A549 (cell line): ENCODE measurements around the gene F10. TPM values are rescaled to one million over a fixed set of nuclear protein-coding genes. Genes with fewer than 3 reads are reported as not detected.

Experiments used
- ATAC-seq, 2 experiments: fragments of 200-7000 bp in 1 of 2; fragments of >200 bp in 1 of 2; cut with Nextera tagmentation in 1 of 2; cut with Tn5 transposase in 1 of 2; 3 replicates each; pipeline versions ENCODE4 v1.8.0 to v1.9.1; 2018 to 2020; ENCODE audit warnings: mild to moderate bottlenecking in 1 of 2, moderate library complexity in 1 of 2
- CTCF ChIA-PET: fragments of 300-600 bp; sonication (Branson Sonifier 250); formaldehyde crosslinking; extraction: SDS; loops from one replicate; lab custom pipeline; 2021; ENCODE audit warnings: antibody characterized with exemption, inconsistent platforms; lab: Yijun Ruan, JAX
- POLR2A ChIA-PET: fragments of 350-600 bp; formaldehyde crosslinking; extraction: SDS; loops from one replicate; lab custom pipeline; 2021; ENCODE audit warnings: antibody characterized with exemption, inconsistent platforms; lab: Yijun Ruan, JAX
- DNase-seq, 2 experiments: peaks; one replicate each; pipeline versions ENCODE4 v3.0.0 to v3.0.0-alpha.2; 2011 to 2016; ENCODE audit warnings: low read depth in 1 of 2, low spot score in 1 of 2
- FAIRE-seq: peaks from 2 replicates; lab custom pipeline; 2011; peaks lifted over from hg19 to GRCh38; lab: Jason Lieb, UNC
- H3K27ac ChIP-seq, 2 experiments: fragments of >200 bp; sonication (Bioruptor Twin); formaldehyde crosslinking; 3 replicates each; pipeline ENCODE4 v1.5.1; 2016 to 2017
- H3K4me1 ChIP-seq: fragments of >200 bp; sonication (Bioruptor Twin); formaldehyde crosslinking; 3 replicates; pipeline ENCODE4 v1.6.1; 2016
- H3K4me2 ChIP-seq: fragments of >200 bp; sonication (Bioruptor Twin); formaldehyde crosslinking; 3 replicates; pipeline ENCODE4 v1.6.1; 2016
- H3K4me3 ChIP-seq: fragments of >200 bp; sonication (Bioruptor Twin); formaldehyde crosslinking; 3 replicates; pipeline ENCODE4 v1.5.1; 2016
- H3K9me3 ChIP-seq: fragments of >200 bp; sonication (Bioruptor Twin); formaldehyde crosslinking; 3 replicates; pipeline ENCODE4 v1.6.1; 2016
- BCL3 ChIP-seq: fragments of >200 bp; sonication (Bioruptor Twin); formaldehyde crosslinking; IDR thresholded peaks from 3 replicates; pipeline ENCODE4 v1.6.1; 2016
- CBX8 ChIP-seq: fragments of 200-600 bp; sonication (generic); IDR thresholded peaks from 2 replicates; pipeline ENCODE4 v1.6.1; 2016
- E2F6 ChIP-seq: IDR thresholded peaks from 2 replicates; pipeline ENCODE4 v1.6.1; 2012; ENCODE audit warnings: low read depth, borderline replicate concordance
- EP300 ChIP-seq, 2 experiments: fragments of >200 bp; sonication (Bioruptor Twin); formaldehyde crosslinking; IDR thresholded peaks; 2 replicates in 1 of 2; 3 replicates in 1 of 2; pipeline ENCODE4 v1.6.1; 2016 to 2017
- HDAC2 ChIP-seq: fragments of 200-600 bp; sonication (generic); IDR thresholded peaks from 2 replicates; pipeline ENCODE4 v1.6.1; 2016
- HEYL ChIP-seq: fragments of 250-450 bp; sonication (Bioruptor Pico); IDR thresholded peaks from 2 replicates; pipeline ENCODE4 v1.8.0; 2021; ENCODE audit warnings: mild to moderate bottlenecking, moderate library complexity
- HMGXB4 ChIP-seq: fragments of 250-450 bp; sonication (Bioruptor Pico); IDR thresholded peaks from 2 replicates; pipeline ENCODE4 v1.5.0; 2021; ENCODE audit warnings: mild to moderate bottlenecking, moderate library complexity, borderline replicate concordance
- HOXB5 ChIP-seq: fragments of 250-450 bp; sonication (Bioruptor Pico); IDR thresholded peaks from 2 replicates; pipeline ENCODE4 v1.5.0; 2020; ENCODE audit warnings: mild to moderate bottlenecking, moderate library complexity
- JUN ChIP-seq, 2 experiments: fragments of >200 bp; sonication (Bioruptor Twin); formaldehyde crosslinking; IDR thresholded peaks; 2 replicates in 1 of 2; 3 replicates in 1 of 2; pipeline ENCODE4 v1.6.1; 2016 to 2017
- JUNB ChIP-seq: fragments of >200 bp; sonication (Bioruptor Twin); formaldehyde crosslinking; IDR thresholded peaks from 2 replicates; pipeline ENCODE4 v1.6.1; 2016
- MAX ChIP-seq: IDR thresholded peaks from 2 replicates; pipeline ENCODE4 v1.6.1; 2012
- MAZ ChIP-seq: fragments of 150-350 bp; IDR thresholded peaks from 2 replicates; pipeline ENCODE4 v1.6.1; 2014; ENCODE audit warnings: antibody characterized with exemption, low read depth, low read length, borderline replicate concordance
- MYC ChIP-seq: IDR thresholded peaks from 2 replicates; pipeline ENCODE4 v1.6.1; 2012; ENCODE audit warnings: mild to moderate bottlenecking, inconsistent platforms, low read length, improper control_type of control experiment, borderline replicate concordance
- POLR2AphosphoS2 ChIP-seq: conservative IDR thresholded peaks from 2 replicates; pipeline ENCODE4 v1.6.1; 2012; ENCODE audit warnings: low read length, improper control_type of control experiment, inconsistent platforms
- RARB ChIP-seq: fragments of 250-450 bp; sonication (Bioruptor Pico); IDR thresholded peaks from 2 replicates; pipeline ENCODE4 v1.8.0; 2021; ENCODE audit warnings: mild to moderate bottlenecking, moderate library complexity
- REST ChIP-seq: fragments of 200-600 bp; sonication (generic); IDR thresholded peaks from 2 replicates; pipeline ENCODE4 v1.6.1; 2016; ENCODE audit warnings: antibody characterized with exemption, mild to moderate bottlenecking, moderate library complexity
- TP53 ChIP-seq: fragments of 250-450 bp; sonication (Bioruptor Pico); IDR thresholded peaks from 2 replicates; pipeline ENCODE4 v1.5.0; 2021; ENCODE audit warnings: mild to moderate bottlenecking, moderate library complexity
- USF2 ChIP-seq: fragments of 450-650 bp; IDR thresholded peaks from 2 replicates; pipeline ENCODE4 v1.6.1; 2014; ENCODE audit warnings: antibody characterized with exemption
- ZC3H11A ChIP-seq: fragments of 450-650 bp; IDR thresholded peaks from 2 replicates; pipeline ENCODE4 v1.6.1; 2014; ENCODE audit warnings: antibody characterized with exemption, mild to moderate bottlenecking
- ZNF302 ChIP-seq: fragments of 250-450 bp; sonication (Bioruptor Pico); IDR thresholded peaks from 2 replicates; pipeline ENCODE4 v1.9.0; 2021; ENCODE audit warnings: inconsistent platforms, mild to moderate bottlenecking, moderate library complexity
- WGBS: methylation state at CpG from one replicate; pipeline ENCODE4 v1.1.6; 2017; ENCODE audit errors: missing lambda C conversion rate; 5-methylcytosine and 5-hydroxymethylcytosine counted together
- polyA plus RNA-seq, 4 experiments: library from polyadenylated mRNA; depleted of rRNA in 3 of 4; stranded (reverse); fragments of >200 nt; fragmentation: RNase III in 1 of 4; extraction: RNeasy Plus Mini Kit Qiagen cat#74134 plus additional on column Dnase treatment in 1 of 4; gene quantifications; 2 replicates in 3 of 4; 3 replicates in 1 of 4; pipeline ENCODE4 v1.2.3, GENCODE V29; 2011 to 2017

The F10 gene
- polyA plus RNA-seq, 2 of the 4 experiments (the other 2 are of a cell fraction): 0.32 TPM; not detected in 1

GRCh38 chr13:113179374-113180230 is 57.0 kb downstream of the F10 start (continued):
- TF ChIP-seq REST (no peak), HOXB5 (CRISPR knock-in tag) (no peak), ZNF302 (CRISPR knock-in tag) (no peak), MAX (no peak), MYC (no peak), JUN (IDR thresholded peaks at IDR 0.05) (no peak)

GRCh38 chr13:113182046-113182445 is 59.4 kb downstream of the F10 start:
- no peak for TF ChIP-seq POLR2AphosphoS2
- TF ChIP-seq HDAC2: no peak
- TF ChIP-seq E2F6: no peak
- TF ChIP-seq EP300 (IDR thresholded peaks at IDR 0.05): no peak
- no peak for TF ChIP-seq JUNB
- TF ChIP-seq HMGXB4 (CRISPR knock-in tag): no peak
- no peak for TF ChIP-seq MAX
- no peak for TF ChIP-seq BCL3
- no peak for TF ChIP-seq CBX8
- TF ChIP-seq TP53: no peak
- no peak for TF ChIP-seq RARB
- no peak for TF ChIP-seq MAZ
- TF ChIP-seq USF2: no peak
- TF ChIP-seq HEYL (CRISPR knock-in tag): no peak
- TF ChIP-seq ZC3H11A: no peak
- TF ChIP-seq, all 56 proteins: peak for 0
- Histone ChIP-seq H3K27ac (no peak overlapping the region), H3K4me1 (peaks cover 30% of the 10 kb centered on the region), H3K4me2 (no peak overlapping the region), H3K4me3 (no peak overlapping the region), H3K9me3 (no peaks in the 10 kb centered on the region)
- ChIA-PET POLR2A (no interaction called here), CTCF (interaction anchor here (0.6 to 1.0 kb wide), 3 partner anchors 12 to 171 kb away, joined by 3 read pairs; no protein-coding TSS in a partner anchor)
- ATAC-seq (no peak), FAIRE-seq (no peak), DNase-seq (no peak)
- WGBS: 86% methylated on average over 4 of the region's 4 CpGs
